Endothelial cell of umbilical vein (primary cell): ENCODE measurements around the gene GNAT1. TPM values are rescaled to one million over a fixed set of nuclear protein-coding genes. Genes with fewer than 3 reads are reported as not detected.
A peak's percentile ranks its signal among the peaks of the same experiment; 100 is the strongest.

ENCODE experiments used
- BruUV-seq: library from RNA; stranded (reverse); fragments of 400-500 nt; replicated peaks from 2 replicates; lab custom pipeline; 2021; lab: Mats Ljungman, UMichigan
- CTCF ChIA-PET: fragments of 300-600, 350-600 bp; sonication (Branson Sonifier 250); formaldehyde crosslinking; loops from one replicate; lab custom pipeline; 2021; ENCODE audit warnings: antibody characterized with exemption, inconsistent platforms; lab: Charles Lee
- POLR2A ChIA-PET: fragments of 300-600, 350-600 bp; sonication (Branson Sonifier 250); formaldehyde crosslinking; loops from one replicate; lab custom pipeline; 2021; ENCODE audit warnings: antibody characterized with exemption, inconsistent platforms; lab: Charles Lee
- DNase-seq: peaks from one replicate; pipeline ENCODE4 v3.0.0-alpha.2; 2011; ENCODE audit warnings: low read depth, low spot score
- FAIRE-seq: peaks from 2 replicates; lab custom pipeline; 2011; peaks lifted over from hg19 to GRCh38; lab: Jason Lieb, UNC
- H2AFZ ChIP-seq: 2 replicates; pipeline ENCODE4 v1.6.0; 2012; ENCODE audit warnings: low read depth, low read length, control low read depth, inconsistent platforms
- H3K27ac ChIP-seq: 2 replicates; pipeline ENCODE4 v1.5.1; 2011; ENCODE audit warnings: low read depth, mild to moderate bottlenecking, control low read depth, low read length, moderate library complexity; ENCODE audit not compliant: insufficient read depth
- H3K27me3 ChIP-seq, 2 experiments: 2 replicates each; pipeline versions ENCODE4 v1.6.0 to v1.6.1; 2011; ENCODE audit warnings: low read length in 2 of 2, mixed read lengths in 1 of 2; ENCODE audit not compliant: control insufficient read depth in 2 of 2, insufficient read depth in 2 of 2
- H3K36me3 ChIP-seq, 2 experiments: 2 replicates in 1 of 2; 3 replicates in 1 of 2; pipeline ENCODE4 v1.5.1; 2011; ENCODE audit warnings: low read length in 2 of 2, mild to moderate bottlenecking in 1 of 2, moderate library complexity in 1 of 2; ENCODE audit not compliant: control insufficient read depth in 2 of 2, insufficient read depth in 2 of 2; ENCODE audit errors: extremely low read depth in 1 of 2
- H3K4me1 ChIP-seq: 3 replicates; pipeline ENCODE4 v1.5.1; 2011; ENCODE audit warnings: mild to moderate bottlenecking, low read length; ENCODE audit not compliant: control insufficient read depth, insufficient read depth; ENCODE audit errors: extremely low read depth
- H3K4me2 ChIP-seq: 2 replicates; pipeline ENCODE4 v1.6.1; 2011; ENCODE audit warnings: low read length, control low read depth, mixed read lengths; ENCODE audit not compliant: insufficient read depth
- H3K4me3 ChIP-seq, 3 experiments: fragments of 200-600 bp in 1 of 3; sonication (generic), shearing (Covaris generic) in 1 of 3; replicated peaks in 1 of 3; 2 replicates each; pipeline ENCODE4 v1.5.1; 2011 to 2016; ENCODE audit warnings: control low read depth in 3 of 3, low read length in 3 of 3, mild to moderate bottlenecking in 2 of 3, inconsistent platforms in 1 of 3, low read depth in 1 of 3, moderate library complexity in 1 of 3; ENCODE audit not compliant: insufficient read depth in 1 of 3
- H3K79me2 ChIP-seq: 2 replicates; pipeline ENCODE4 v1.6.0; 2012; ENCODE audit warnings: low read length, inconsistent platforms; ENCODE audit not compliant: control insufficient read depth, insufficient read depth
- H3K9ac ChIP-seq: replicated peaks from 2 replicates; pipeline ENCODE3; 2011; ENCODE audit warnings: low read length, control low read depth; ENCODE audit not compliant: insufficient read depth; ENCODE audit errors: extremely low read depth
- H3K9me1 ChIP-seq: replicated peaks from 3 replicates; pipeline ENCODE4 v1.6.0; 2011; ENCODE audit warnings: mild to moderate bottlenecking, low read length; ENCODE audit not compliant: control insufficient read depth, insufficient read depth; ENCODE audit errors: extremely low read depth
- H3K9me3 ChIP-seq: replicated peaks from 2 replicates; pipeline ENCODE4 v1.5.1; 2012; ENCODE audit warnings: low read length, inconsistent platforms; ENCODE audit not compliant: control insufficient read depth, insufficient read depth
- H4K20me1 ChIP-seq: replicated peaks from 2 replicates; pipeline ENCODE3; 2011; ENCODE audit warnings: mild to moderate bottlenecking, low read length; ENCODE audit not compliant: control insufficient read depth, insufficient read depth; ENCODE audit errors: extremely low read depth
- JUN ChIP-seq: IDR thresholded peaks from 2 replicates; pipeline ENCODE4 v1.6.1; 2011; ENCODE audit warnings: borderline replicate concordance, low read depth; ENCODE audit not compliant: insufficient read length, insufficient read depth
- POLR2A ChIP-seq: IDR thresholded peaks from 2 replicates; pipeline ENCODE4 v1.6.1; 2012; ENCODE audit warnings: low read depth, mild to moderate bottlenecking, control low read depth, low read length
- POLR2AphosphoS5 ChIP-seq: IDR thresholded peaks from 2 replicates; pipeline ENCODE4 v1.6.1; 2012; ENCODE audit warnings: low read depth, mild to moderate bottlenecking, control low read depth, low read length, moderate library complexity; ENCODE audit not compliant: insufficient read depth
- dilution Hi-C: fragments of 300-500 bp; cut with MboI; formaldehyde crosslinking; loops from one replicate; pipeline ENCODE4 v1.15.0; 2019; ENCODE audit warnings: low sequenced_read_pairs; ENCODE audit not compliant: extremely low pct_ligation_motif_present
- intact Hi-C: fragments of 100-400 bp; cut with micrococcal nuclease; formaldehyde crosslinking; loops from one replicate; pipeline ENCODE4 v1.10.0; 2022
- polyA plus RNA-seq, 4 experiments: library from polyadenylated mRNA; depleted of rRNA in 3 of 4; stranded (reverse) in 3 of 4; unstranded in 1 of 4; fragments of >200 nt; gene quantifications; 2 replicates each; pipeline versions ENCODE4 v1.2.1 to v1.2.3, GENCODE V29; 2011 to 2012; ENCODE audit warnings: missing spikeins in 1 of 4
- total RNA-seq: library from RNA; stranded (reverse); gene quantifications from 2 replicates; pipeline ENCODE4 v1.2.3, GENCODE V29; 2021
- TF ChIP-seq, protein P1 (sequence below): IDR thresholded peaks from 2 replicates; pipeline ENCODE4 v1.6.1; 2011; ENCODE audit not compliant: insufficient read depth, insufficient read length

The GNAT1 gene
- total and polyA plus RNA-seq, 2 donors (not counting 3 experiments of a cell fraction or from before 2014, with no cell fraction given) = 0.77 TPM; not detected in 1

DNA sequence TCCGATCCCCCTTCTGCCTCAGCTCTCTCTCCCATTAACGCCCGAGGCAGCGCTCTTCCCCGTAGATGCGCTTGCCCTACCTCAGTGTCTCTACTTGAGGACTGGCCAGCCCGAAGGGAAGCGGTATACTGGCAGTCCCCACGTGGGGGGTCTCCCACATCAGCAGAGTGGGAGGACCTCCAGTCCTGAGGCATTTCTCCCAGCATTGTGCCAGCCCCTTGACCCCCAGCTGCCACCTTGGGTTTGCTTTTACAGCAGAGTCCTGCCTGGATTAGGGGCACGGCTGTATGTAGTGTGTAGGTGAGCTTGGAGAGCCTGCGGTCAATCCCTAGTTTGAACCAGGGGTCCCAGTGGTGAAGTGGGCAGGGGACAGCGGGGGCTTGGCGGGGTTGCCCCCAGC lies 35.5 kb upstream of the GNAT1 start:
- CTCF ChIA-PET = interaction anchor here (0.9 to 3.6 kb wide), 10 partner anchors 9 to 71 kb away, joined by 3 to 36 read pairs (median 4); partner anchors contain the start of gene GNAT1
- no peaks in the 10 kb centered on the region for H3K9me1 ChIP-seq
- BruUV-seq = no TSS peak
- H3K36me3 ChIP-seq = no peaks in the 10 kb centered on the region
- H3K27ac ChIP-seq = peak overlapping the region; percentile 40
- POLR2A ChIA-PET = interaction anchor here (1.2 to 1.7 kb wide), 2 partner anchors 9 to 80 kb away, joined by 3 to 10 read pairs; no protein-coding TSS in a partner anchor
- H3K79me2 ChIP-seq = peaks cover 47% of the 10 kb centered on the region
- H3K4me3 ChIP-seq = peak overlapping the region; percentile 29 to 77 (median 77)
- DNase-seq (peak; percentile 42), FAIRE-seq (peak; percentile 71)
- H4K20me1 ChIP-seq = no peaks in the 10 kb centered on the region
- dilution Hi-C loops = no loop called here
- no peak overlapping the region for H2AFZ ChIP-seq
- peak; percentile 2 for TF ChIP-seq POLR2AphosphoS5
- TF ChIP-seq, protein P1, sequence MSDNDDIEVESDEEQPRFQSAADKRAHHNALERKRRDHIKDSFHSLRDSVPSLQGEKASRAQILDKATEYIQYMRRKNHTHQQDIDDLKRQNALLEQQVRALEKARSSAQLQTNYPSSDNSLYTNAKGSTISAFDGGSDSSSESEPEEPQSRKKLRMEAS = no peak
- intact Hi-C loops = loop anchor here (1.0 to 5.0 kb wide), 2 partner anchors 33 to 81 kb away; partner anchors contain the start of gene GNAI2
- peaks cover 59% of the 10 kb centered on the region for H3K4me1 ChIP-seq
- H3K9ac ChIP-seq = peak overlapping the region; percentile 39
- H3K9me3 ChIP-seq = no peaks in the 10 kb centered on the region
- H3K27me3 ChIP-seq = no peaks in the 10 kb centered on the region
- peak overlapping the region; percentile 78 for H3K4me2 ChIP-seq

DNA sequence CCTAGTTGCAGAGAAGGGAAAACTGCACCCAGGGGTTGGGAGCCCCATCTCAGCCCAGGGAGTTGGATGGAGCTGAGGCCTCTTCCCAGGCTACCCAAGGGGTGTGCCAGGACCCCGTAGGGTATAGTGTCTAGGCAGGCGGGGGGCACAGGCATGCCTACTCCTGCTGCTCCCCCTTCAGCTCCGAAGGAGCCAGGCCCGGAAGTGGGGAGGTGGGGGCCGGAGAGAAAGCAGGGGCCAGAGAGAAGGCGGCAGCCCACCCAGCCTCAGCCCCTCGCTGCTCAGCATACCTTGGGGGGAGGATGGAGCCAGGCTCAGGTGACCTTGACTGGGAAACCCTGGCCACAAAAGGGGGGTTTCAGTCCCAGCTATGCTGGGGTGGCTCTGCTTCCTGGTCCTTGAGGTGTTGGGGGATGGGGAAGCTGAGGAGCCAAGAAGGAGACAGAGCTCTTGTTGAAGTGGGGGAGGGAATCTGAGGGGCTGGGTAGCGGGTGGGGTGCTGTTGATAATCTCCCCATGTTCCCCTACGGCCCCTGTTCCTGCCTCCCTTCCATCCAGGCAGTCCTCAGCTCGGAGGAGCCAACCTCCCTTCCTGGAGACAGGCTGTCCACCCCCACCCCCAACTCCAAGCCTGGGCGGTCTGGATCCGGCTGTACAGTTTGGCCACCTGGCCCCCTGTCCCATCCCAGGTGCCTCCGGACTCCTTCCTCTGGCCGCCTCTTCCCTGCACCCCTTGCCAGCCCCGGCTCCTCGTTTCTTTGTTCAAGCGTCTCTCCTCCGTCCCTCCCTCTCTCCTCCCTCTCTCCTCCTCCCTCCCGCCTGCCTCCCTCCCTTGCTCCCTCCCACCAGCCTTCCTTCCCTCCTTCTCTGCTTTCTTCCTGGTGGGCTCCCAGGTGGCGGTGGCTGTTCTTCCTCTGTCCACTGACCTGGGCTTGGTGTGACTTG lies 34.6 kb upstream of the GNAT1 start:
- H3K4me2 ChIP-seq = peak overlapping the region; percentile 78
- ChIA-PET POLR2A (interaction anchor here (0.8 to 1.7 kb wide), 4 partner anchors 8 to 79 kb away, joined by 3 to 10 read pairs (median 3); no protein-coding TSS in a partner anchor), CTCF (interaction anchor here (1.2 to 3.6 kb wide), 11 partner anchors 8 to 38 kb away, joined by 3 to 36 read pairs (median 5); no protein-coding TSS in a partner anchor)
- DNase-seq (peak; percentile 54), FAIRE-seq (peak; percentile 96)
- TSS peak; percentile 65 for BruUV-seq
- H3K4me3 ChIP-seq = peak overlapping the region; percentile 29 to 77 (median 77)
- dilution Hi-C loops (no loop called here), intact Hi-C loops (loop anchor here (5.0 kb wide), 1 partner anchor 80 kb away; the partner anchor contains the start of gene GNAI2)
- H3K27ac ChIP-seq = peak overlapping the region; percentile 40
- H4K20me1 ChIP-seq = no peaks in the 10 kb centered on the region
- H3K79me2 ChIP-seq = peaks cover 56% of the 10 kb centered on the region
- H2AFZ ChIP-seq = no peak overlapping the region
- H3K27me3 ChIP-seq = no peaks in the 10 kb centered on the region
- peaks cover 0 to 4% of the 10 kb centered on the region in 2 experiments for H3K36me3 ChIP-seq
- H3K9me3 ChIP-seq = no peaks in the 10 kb centered on the region
- TF ChIP-seq POLR2AphosphoS5 (peak; percentile 85), JUN (no peak), POLR2A (peak; percentile 96)
- no peaks in the 10 kb centered on the region for H3K9me1 ChIP-seq
- peaks cover 68% of the 10 kb centered on the region for H3K4me1 ChIP-seq
- H3K9ac ChIP-seq = peak overlapping the region; percentile 39
